H9 (cell line): ENCODE measurements around the gene EPB41L4A. TPM values are rescaled to one million over a fixed set of nuclear protein-coding genes. Genes with fewer than 3 reads are reported as not detected.

Experiments used
- DNase-seq: peaks from one replicate; pipeline ENCODE4 v3.0.0-alpha.2; 2017
- H2AFZ ChIP-seq: one replicate; pipeline ENCODE4 v1.6.1; 2013; ENCODE audit warnings: mild to moderate bottlenecking, low read length, control low read depth, moderate library complexity
- H2AK5ac ChIP-seq: 2 replicates; pipeline ENCODE4 v1.6.1; 2013; ENCODE audit warnings: low read length, control low read depth, mixed read lengths; ENCODE audit not compliant: insufficient read length
- H2BK120ac ChIP-seq: one replicate; pipeline ENCODE4 v1.6.1; 2013; ENCODE audit warnings: low read depth, mild to moderate bottlenecking, low read length, control low read depth, inconsistent platforms; ENCODE audit not compliant: poor library complexity, severe bottlenecking
- H2BK12ac ChIP-seq: 2 replicates; pipeline ENCODE4 v1.6.1; 2013; ENCODE audit warnings: low read length, control low read depth, mixed read lengths, low read depth; ENCODE audit not compliant: insufficient read length
- H2BK15ac ChIP-seq: 2 replicates; pipeline ENCODE4 v1.6.1; 2013; ENCODE audit warnings: low read depth, low read length, control low read depth
- H2BK20ac ChIP-seq: one replicate; pipeline ENCODE4 v1.6.1; 2013; ENCODE audit warnings: low read depth, mild to moderate bottlenecking, low read length, control low read depth, inconsistent platforms; ENCODE audit not compliant: poor library complexity, severe bottlenecking
- H2BK5ac ChIP-seq: 2 replicates; pipeline ENCODE4 v1.6.1; 2013; ENCODE audit warnings: low read length, control low read depth, mixed read lengths; ENCODE audit not compliant: insufficient read length
- H3K14ac ChIP-seq: 2 replicates; pipeline ENCODE4 v1.6.1; 2013; ENCODE audit warnings: low read length, control low read depth; ENCODE audit not compliant: insufficient read depth
- H3K18ac ChIP-seq: 2 replicates; pipeline ENCODE4 v1.6.1; 2013; ENCODE audit warnings: low read depth, mild to moderate bottlenecking, mixed read lengths, low read length, control low read depth; ENCODE audit not compliant: insufficient read length
- H3K23ac ChIP-seq: 2 replicates; pipeline ENCODE4 v1.6.1; 2013; ENCODE audit warnings: low read length, control low read depth, mixed read lengths, low read depth; ENCODE audit not compliant: insufficient read length
- H3K23me2 ChIP-seq: 2 replicates; pipeline ENCODE4 v1.6.1; 2013; ENCODE audit warnings: low read depth, mild to moderate bottlenecking, mixed read lengths, low read length, control low read depth; ENCODE audit not compliant: insufficient read length, poor library complexity, severe bottlenecking
- H3K27ac ChIP-seq: 2 replicates; pipeline ENCODE4 v1.5.1; 2013; ENCODE audit warnings: low read length, control low read depth, mixed read lengths, low read depth; ENCODE audit not compliant: insufficient read length
- H3K27me3 ChIP-seq: 2 replicates; pipeline ENCODE4 v1.6.1; 2013; ENCODE audit warnings: low read length, control low read depth, inconsistent platforms; ENCODE audit not compliant: insufficient read depth
- H3K4ac ChIP-seq: 2 replicates; pipeline ENCODE4 v1.6.1; 2013; ENCODE audit warnings: low read depth, mild to moderate bottlenecking, control low read depth, inconsistent platforms, low read length, moderate library complexity
- H3K4me1 ChIP-seq: 2 replicates; pipeline ENCODE4 v1.6.1; 2013; ENCODE audit warnings: low read length, control low read depth, inconsistent platforms; ENCODE audit not compliant: insufficient read depth
- H3K4me2 ChIP-seq: 2 replicates; pipeline ENCODE4 v1.6.1; 2013; ENCODE audit warnings: low read length, control low read depth, mixed read lengths; ENCODE audit not compliant: insufficient read length, insufficient read depth
- H3K56ac ChIP-seq: 2 replicates; pipeline ENCODE4 v1.6.1; 2013; ENCODE audit warnings: low read depth, mild to moderate bottlenecking, mixed read lengths, low read length, control low read depth; ENCODE audit not compliant: insufficient read length
- H3K79me1 ChIP-seq: 2 replicates; pipeline ENCODE4 v1.6.1; 2013; ENCODE audit warnings: low read depth, mild to moderate bottlenecking, moderate library complexity, low read length, control low read depth, inconsistent platforms; ENCODE audit not compliant: insufficient read depth, poor library complexity, severe bottlenecking
- H3K79me2 ChIP-seq: 2 replicates; pipeline ENCODE4 v1.6.1; 2013; ENCODE audit warnings: low read length, control low read depth, inconsistent platforms; ENCODE audit not compliant: insufficient read depth
- H3K9ac ChIP-seq: 2 replicates; pipeline ENCODE4 v1.6.1; 2013; ENCODE audit warnings: low read length, control low read depth, mixed read lengths; ENCODE audit not compliant: insufficient read length; ENCODE audit errors: extremely low read depth
- H3K9me3 ChIP-seq: one replicate; pipeline ENCODE4 v1.6.1; 2013; ENCODE audit warnings: low read depth, low read length, inconsistent platforms; ENCODE audit not compliant: control insufficient read depth
- H3T11ph ChIP-seq: one replicate; pipeline ENCODE4 v1.6.1; 2013; ENCODE audit warnings: mild to moderate bottlenecking, low read length, control low read depth, inconsistent platforms
- H4K20me1 ChIP-seq: one replicate; pipeline ENCODE4 v1.6.1; 2013; ENCODE audit not compliant: control insufficient read depth, insufficient read length, insufficient read depth
- H4K5ac ChIP-seq: 2 replicates; pipeline ENCODE4 v1.6.1; 2013; ENCODE audit warnings: low read depth, mild to moderate bottlenecking, mixed read lengths, low read length, control low read depth; ENCODE audit not compliant: insufficient read length
- H4K8ac ChIP-seq: replicated peaks from 2 replicates; pipeline ENCODE4 v1.6.1; 2013; ENCODE audit warnings: low read length, control low read depth, mixed read lengths, low read depth; ENCODE audit not compliant: insufficient read length
- H4K91ac ChIP-seq: 2 replicates; pipeline ENCODE4 v1.6.1; 2013; ENCODE audit warnings: low read depth, mild to moderate bottlenecking, moderate library complexity, mixed read lengths, low read length, control low read depth; ENCODE audit not compliant: insufficient read length
- H3K27ac Mint-ChIP-seq, 3 experiments: 2 replicates in 2 of 3; 3 replicates in 1 of 3; pipeline ENCODE4 v1.8.0; 2020 to 2021; ENCODE audit warnings: mixed read lengths in 3 of 3, mild to moderate bottlenecking in 1 of 3, moderate library complexity in 1 of 3
- H3K27me3 Mint-ChIP-seq: 2 replicates; pipeline ENCODE4 v1.8.0; 2021; ENCODE audit warnings: low read depth, mild to moderate bottlenecking, moderate library complexity, mixed read lengths
- H3K36me3 Mint-ChIP-seq, 3 experiments: 2 replicates in 2 of 3; 3 replicates in 1 of 3; pipeline ENCODE4 v1.8.0; 2020 to 2021; ENCODE audit warnings: low read depth in 3 of 3, mixed read lengths in 3 of 3; ENCODE audit not compliant: insufficient read depth in 1 of 3
- H3K4me1 Mint-ChIP-seq, 2 experiments: 2 replicates each; pipeline ENCODE4 v1.8.0; 2020; ENCODE audit warnings: mixed read lengths in 2 of 2
- H3K4me3 Mint-ChIP-seq, 2 experiments: 2 replicates in 1 of 2; 3 replicates in 1 of 2; pipeline ENCODE4 v1.8.0; 2020 to 2021; ENCODE audit warnings: mild to moderate bottlenecking in 2 of 2, mixed read lengths in 2 of 2, moderate library complexity in 1 of 2
- H3K9me3 Mint-ChIP-seq, 2 experiments: 2 replicates in 1 of 2; 3 replicates in 1 of 2; pipeline ENCODE4 v1.8.0; 2020; ENCODE audit warnings: mild to moderate bottlenecking in 2 of 2, mixed read lengths in 2 of 2, moderate library complexity in 1 of 2
- CTCF ChIP-seq: fragments of 200-600 bp; sonication (generic); conservative IDR thresholded peaks from 3 replicates; pipeline ENCODE4 v1.8.0; 2021; ENCODE audit warnings: antibody characterized with exemption, mild to moderate bottlenecking
- WGBS: extraction: QIAGEN DNeasy Blood & Tissue Kit; methylation state at CpG from one replicate; pipeline ENCODE4 v1.1.7; 2013; ENCODE audit warnings: missing lambda C conversion rate, low lambda C conversion rate, mixed read lengths; ENCODE audit not compliant: insufficient read length; ENCODE audit errors: extremely low coverage; 5-methylcytosine and 5-hydroxymethylcytosine counted together
- total RNA-seq: library from RNA; stranded (reverse); gene quantifications from 2 replicates; pipeline ENCODE4 v1.2.1, GENCODE V29; 2021

The EPB41L4A gene
- total RNA-seq, 1 experiment from 2014 or later, result 4.9 TPM

- Histone ChIP-seq H3K4me1 (peaks cover 11% of the 10 kb centered on the region; the same call in 1 of the 2 replicates), H2AFZ (no peak overlapping the region), H3K4ac (no peak overlapping the region), H3K27me3 (no peaks in the 10 kb centered on the region), H3K4me2 (no peak overlapping the region), H2BK15ac (no peak overlapping the region), H3K23ac (no peak overlapping the region), H2BK12ac (no peak overlapping the region), H3K79me2 (no peaks in the 10 kb centered on the region), H2BK120ac (no peak overlapping the region), H4K91ac (no peak overlapping the region), H3K56ac (no peak overlapping the region), H3K27ac (no peak overlapping the region), H3K14ac (no peak overlapping the region), H3K23me2 (no peaks in the 10 kb centered on the region), H4K5ac (no peak overlapping the region), H3K18ac (no peak overlapping the region), H2BK20ac (no peak overlapping the region), H4K8ac (no peak overlapping the region), H4K20me1 (no peaks in the 10 kb centered on the region), H2BK5ac (no peak overlapping the region), H3K79me1 (no peaks in the 10 kb centered on the region), H3T11ph (no peak overlapping the region), H2AK5ac (no peak overlapping the region), H3K9ac (no peak overlapping the region), H3K9me3 (no peaks in the 10 kb centered on the region)
- no peak overlapping the region for H3K27ac Mint-ChIP-seq
- TF ChIP-seq CTCF, result no peak
- H3K9me3 Mint-ChIP-seq, result no peaks in the 10 kb centered on the region
- no CpG with 5 or more reads among the region's 2 CpGs for WGBS
- no peaks in the 10 kb centered on the region for H3K27me3 Mint-ChIP-seq
- peaks cover 6 to 7% of the 10 kb centered on the region in 2 experiments for H3K4me1 Mint-ChIP-seq
- no peaks in the 10 kb centered on the region; a peak in 1 of 7 replicates for H3K36me3 Mint-ChIP-seq
- no peak overlapping the region for H3K4me3 Mint-ChIP-seq
- DNase-seq, result no peak
Observed at GRCh38 chr5:112348915-112349314, 70.2 kb downstream of the EPB41L4A start.
